ENCODE measurements around the gene PLTP.

DNA sequence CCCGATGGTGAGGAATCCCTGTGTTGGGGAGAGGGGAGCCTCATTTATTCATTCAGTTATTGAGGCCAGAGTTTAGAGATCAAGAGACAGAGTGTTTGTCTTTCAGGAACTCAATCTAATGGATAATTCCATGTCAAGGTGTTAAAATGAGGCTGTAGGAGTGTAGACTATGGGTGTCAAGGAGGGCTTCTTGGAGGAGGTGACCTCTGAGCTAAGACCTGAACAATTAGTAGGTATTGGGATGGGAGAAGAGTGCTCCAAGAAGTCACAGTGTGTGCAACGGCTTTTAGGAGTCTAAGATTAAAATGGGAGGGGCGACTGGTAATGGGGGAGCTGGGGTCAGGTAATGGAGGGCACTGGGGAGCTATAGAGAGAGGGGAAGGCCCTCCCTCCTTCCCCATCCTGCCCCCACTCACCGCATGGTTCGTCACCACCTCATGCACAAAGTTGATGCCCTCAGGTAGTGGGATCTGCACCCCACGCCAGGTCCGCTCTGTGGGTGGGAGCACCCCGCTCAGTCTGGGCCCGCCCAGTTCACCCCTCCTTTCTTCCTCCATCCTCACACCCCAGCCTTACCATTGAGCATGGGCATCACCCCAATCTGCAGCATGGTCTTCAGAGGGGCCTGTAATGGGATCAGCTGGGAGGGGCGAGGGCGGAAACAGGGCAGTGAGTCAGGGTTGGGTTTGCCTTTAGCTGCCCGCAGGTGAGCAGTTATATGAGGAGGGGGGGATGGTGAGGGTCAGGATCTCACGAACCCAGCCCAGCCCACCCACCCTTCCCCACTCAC is 12.7 kb downstream of the PLTP start:
- no peak for TF ChIP-seq SP1 (IDR thresholded peaks at IDR 0.05; ENCODE audit: low read depth)
- TF ChIP-seq, protein P1, sequence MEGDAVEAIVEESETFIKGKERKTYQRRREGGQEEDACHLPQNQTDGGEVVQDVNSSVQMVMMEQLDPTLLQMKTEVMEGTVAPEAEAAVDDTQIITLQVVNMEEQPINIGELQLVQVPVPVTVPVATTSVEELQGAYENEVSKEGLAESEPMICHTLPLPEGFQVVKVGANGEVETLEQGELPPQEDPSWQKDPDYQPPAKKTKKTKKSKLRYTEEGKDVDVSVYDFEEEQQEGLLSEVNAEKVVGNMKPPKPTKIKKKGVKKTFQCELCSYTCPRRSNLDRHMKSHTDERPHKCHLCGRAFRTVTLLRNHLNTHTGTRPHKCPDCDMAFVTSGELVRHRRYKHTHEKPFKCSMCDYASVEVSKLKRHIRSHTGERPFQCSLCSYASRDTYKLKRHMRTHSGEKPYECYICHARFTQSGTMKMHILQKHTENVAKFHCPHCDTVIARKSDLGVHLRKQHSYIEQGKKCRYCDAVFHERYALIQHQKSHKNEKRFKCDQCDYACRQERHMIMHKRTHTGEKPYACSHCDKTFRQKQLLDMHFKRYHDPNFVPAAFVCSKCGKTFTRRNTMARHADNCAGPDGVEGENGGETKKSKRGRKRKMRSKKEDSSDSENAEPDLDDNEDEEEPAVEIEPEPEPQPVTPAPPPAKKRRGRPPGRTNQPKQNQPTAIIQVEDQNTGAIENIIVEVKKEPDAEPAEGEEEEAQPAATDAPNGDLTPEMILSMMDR (IDR thresholded peaks at IDR 0.05 in 2 of 3, conservative IDR thresholded peaks at IDR 0.05 in 1 of 3; ENCODE audit: borderline replicate concordance in 1 of 3, insufficient read depth in 1 of 3, low read depth in 2 of 3, low read length in 2 of 3): no peak
- TF ChIP-seq RAD21 (IDR thresholded peaks at IDR 0.05; ENCODE audit: low read depth): no peak
- no peak for TF ChIP-seq POLR2AphosphoS5 (IDR thresholded peaks at IDR 0.05; ENCODE audit: low read depth, low read length)
- no peak for TF ChIP-seq EGR1 (IDR thresholded peaks at IDR 0.05; ENCODE audit: low read depth)
- no peak for TF ChIP-seq EZH2phosphoT487 (IDR thresholded peaks at IDR 0.05; ENCODE audit: borderline replicate concordance)

Measured in HCT116 (cell line).